Measurements from ENCODE around the gene CCDC88C.

- no peak for TF ChIP-seq EZH2 (IDR thresholded peaks at IDR 0.05; ENCODE audit: borderline replicate concordance, low read length)
- TF ChIP-seq, protein P1, sequence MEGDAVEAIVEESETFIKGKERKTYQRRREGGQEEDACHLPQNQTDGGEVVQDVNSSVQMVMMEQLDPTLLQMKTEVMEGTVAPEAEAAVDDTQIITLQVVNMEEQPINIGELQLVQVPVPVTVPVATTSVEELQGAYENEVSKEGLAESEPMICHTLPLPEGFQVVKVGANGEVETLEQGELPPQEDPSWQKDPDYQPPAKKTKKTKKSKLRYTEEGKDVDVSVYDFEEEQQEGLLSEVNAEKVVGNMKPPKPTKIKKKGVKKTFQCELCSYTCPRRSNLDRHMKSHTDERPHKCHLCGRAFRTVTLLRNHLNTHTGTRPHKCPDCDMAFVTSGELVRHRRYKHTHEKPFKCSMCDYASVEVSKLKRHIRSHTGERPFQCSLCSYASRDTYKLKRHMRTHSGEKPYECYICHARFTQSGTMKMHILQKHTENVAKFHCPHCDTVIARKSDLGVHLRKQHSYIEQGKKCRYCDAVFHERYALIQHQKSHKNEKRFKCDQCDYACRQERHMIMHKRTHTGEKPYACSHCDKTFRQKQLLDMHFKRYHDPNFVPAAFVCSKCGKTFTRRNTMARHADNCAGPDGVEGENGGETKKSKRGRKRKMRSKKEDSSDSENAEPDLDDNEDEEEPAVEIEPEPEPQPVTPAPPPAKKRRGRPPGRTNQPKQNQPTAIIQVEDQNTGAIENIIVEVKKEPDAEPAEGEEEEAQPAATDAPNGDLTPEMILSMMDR (IDR thresholded peaks at IDR 0.05; ENCODE audit: low read length) = no peak
Measured at GRCh38 chr14:91439345-91439744, 21.7 kb upstream of the CCDC88C start.
